ENCODE results near the gene CDHR2.

Gene CDHR2

DNA sequence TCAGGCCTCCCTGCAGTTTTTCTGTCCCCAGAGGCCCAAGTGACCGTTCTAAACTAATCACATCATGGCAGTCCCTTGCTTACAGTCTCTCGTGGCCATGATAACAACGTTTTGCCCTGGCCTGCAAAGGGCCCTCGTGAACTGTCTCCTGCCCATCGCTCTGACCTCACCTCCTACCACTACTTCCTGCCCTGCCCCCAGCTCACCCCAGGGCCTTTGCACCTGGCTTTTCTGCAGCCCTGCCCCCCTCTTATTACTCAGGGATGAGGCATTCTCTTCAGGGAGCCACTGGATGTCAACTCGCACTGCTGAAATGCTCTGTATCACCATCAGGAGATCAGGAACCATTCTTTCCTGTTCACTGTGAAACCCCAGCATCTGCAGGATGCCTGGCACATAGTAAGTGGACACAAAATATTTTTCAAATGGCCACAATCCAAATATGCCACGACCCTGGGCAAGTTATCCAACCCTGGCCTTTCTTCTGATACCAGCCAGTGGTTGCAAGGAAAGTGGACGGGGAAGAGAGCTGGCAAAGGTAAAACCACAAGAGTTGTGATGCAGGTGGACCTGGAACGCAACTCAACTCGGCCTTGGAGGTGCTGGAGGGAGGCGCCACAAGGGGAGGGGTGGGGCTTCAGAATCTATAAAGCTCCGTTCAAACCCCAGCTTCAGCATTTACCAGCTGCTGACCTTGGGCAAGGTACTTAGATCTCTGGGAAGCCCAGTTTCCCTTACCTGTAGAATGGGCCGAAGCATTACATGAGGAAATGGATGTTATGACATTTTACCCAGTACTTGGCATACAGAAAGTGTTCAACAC lies 79.5 kb downstream of the CDHR2 start:
- TF ChIP-seq, protein P1, sequence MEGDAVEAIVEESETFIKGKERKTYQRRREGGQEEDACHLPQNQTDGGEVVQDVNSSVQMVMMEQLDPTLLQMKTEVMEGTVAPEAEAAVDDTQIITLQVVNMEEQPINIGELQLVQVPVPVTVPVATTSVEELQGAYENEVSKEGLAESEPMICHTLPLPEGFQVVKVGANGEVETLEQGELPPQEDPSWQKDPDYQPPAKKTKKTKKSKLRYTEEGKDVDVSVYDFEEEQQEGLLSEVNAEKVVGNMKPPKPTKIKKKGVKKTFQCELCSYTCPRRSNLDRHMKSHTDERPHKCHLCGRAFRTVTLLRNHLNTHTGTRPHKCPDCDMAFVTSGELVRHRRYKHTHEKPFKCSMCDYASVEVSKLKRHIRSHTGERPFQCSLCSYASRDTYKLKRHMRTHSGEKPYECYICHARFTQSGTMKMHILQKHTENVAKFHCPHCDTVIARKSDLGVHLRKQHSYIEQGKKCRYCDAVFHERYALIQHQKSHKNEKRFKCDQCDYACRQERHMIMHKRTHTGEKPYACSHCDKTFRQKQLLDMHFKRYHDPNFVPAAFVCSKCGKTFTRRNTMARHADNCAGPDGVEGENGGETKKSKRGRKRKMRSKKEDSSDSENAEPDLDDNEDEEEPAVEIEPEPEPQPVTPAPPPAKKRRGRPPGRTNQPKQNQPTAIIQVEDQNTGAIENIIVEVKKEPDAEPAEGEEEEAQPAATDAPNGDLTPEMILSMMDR (IDR thresholded peaks at IDR 0.05; ENCODE audit: control insufficient read depth, extremely low read depth, insufficient read depth), result no peak
- no peak for DNase-seq (ENCODE audit: low read depth)
- no peak overlapping the region for H3K4me3 ChIP-seq (ENCODE audit: low read depth, low read length)

GRCh38 chr5:176629317-176629852 lies 80.2 kb downstream of the CDHR2 start:
- TF ChIP-seq, protein P1 (IDR thresholded peaks at IDR 0.05; ENCODE audit: control insufficient read depth, extremely low read depth, insufficient read depth), result no peak
- H3K4me3 ChIP-seq (ENCODE audit: low read depth, low read length), result no peak overlapping the region
- no peak for DNase-seq (ENCODE audit: low read depth)

DNA sequence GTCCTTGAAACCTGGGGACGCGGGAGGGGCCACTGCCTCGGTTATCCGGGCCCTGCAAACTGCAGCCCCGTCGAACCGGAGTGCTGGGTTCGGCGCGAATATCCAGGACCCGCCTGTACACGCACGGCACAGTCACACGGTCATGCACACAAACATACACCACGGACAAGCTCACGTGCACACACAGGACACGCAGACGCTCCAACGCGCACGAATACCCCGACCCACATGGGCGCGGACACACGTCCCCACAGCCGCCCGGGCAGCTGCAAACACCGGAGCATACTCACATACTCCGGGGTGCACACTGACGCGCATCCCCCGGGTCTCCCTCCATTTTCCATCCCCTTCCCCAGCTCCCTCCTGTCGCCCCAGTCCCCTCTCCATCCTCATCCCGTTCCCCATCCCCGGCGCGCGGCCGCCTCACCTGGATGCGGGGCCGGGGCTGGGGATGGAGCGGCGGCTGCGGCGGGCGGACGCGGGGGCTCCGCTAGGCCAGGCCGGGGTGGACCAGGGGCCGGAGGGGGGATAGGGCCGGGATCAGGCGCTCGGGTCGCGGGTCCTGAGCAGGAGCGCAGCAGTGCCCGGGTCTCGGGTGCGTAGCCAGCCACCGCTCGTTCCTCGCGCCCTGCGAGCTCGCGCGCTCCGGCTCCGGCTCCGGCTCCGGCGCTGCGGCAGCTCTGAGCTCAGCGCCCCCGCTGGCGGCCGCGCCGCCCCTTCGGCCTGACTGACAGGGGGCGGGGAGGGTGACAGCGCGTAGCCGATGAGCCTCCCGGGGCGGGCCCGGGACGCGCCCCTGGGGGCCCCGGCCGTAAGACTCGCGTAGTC lies 80.9 kb downstream of the CDHR2 start, which contains the start of the genes EIF4E1B and SNCB:
Gene EIF4E1B, plus strand, starts transcription at position 823 of the 828 bp plus-strand sequence. CDS start 12,113 bp downstream, outside the sequence.
Gene SNCB, minus strand, starts transcription at position 682 of the 828 bp plus-strand sequence. CDS start 880 bp downstream, outside the sequence.
- no peak for DNase-seq (ENCODE audit: low read depth)
- peak within 1 kb of the TSS; percentile 36 for H3K4me3 ChIP-seq (ENCODE audit: low read depth, low read length)
- TF ChIP-seq, protein P1 (IDR thresholded peaks at IDR 0.05; ENCODE audit: control insufficient read depth, extremely low read depth, insufficient read depth), result peak; percentile 20; the same call in 1 of the 2 replicates

DNA sequence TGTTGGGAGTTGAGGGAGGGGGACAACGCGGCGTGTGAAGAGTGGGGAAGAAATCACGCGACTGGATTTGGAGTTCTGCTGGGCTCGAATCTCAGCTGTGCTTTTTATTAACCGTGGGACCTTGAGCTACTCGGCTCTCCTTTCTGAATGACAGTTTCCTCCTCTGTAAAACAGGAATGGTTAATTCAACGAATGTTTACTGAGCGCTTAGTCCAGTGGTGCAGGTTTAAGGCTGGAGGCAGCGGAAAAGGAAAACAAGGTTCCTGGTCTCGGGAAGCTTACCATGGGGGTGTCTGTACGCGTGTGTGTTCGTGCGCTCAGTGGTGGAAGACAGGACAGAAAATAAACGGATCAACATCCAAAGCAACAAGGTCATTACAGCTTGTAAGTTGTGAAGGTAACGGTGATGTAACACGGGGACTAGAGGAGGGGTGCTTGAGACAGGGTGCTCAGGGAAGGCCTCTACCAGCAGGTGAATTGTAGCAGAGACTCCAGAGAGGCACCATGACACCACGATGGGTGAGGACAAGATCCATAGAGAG lies 81.6 kb downstream of the CDHR2 start:
- DNase-seq (ENCODE audit: low read depth), result no peak
- peak overlapping the region; percentile 36 for H3K4me3 ChIP-seq (ENCODE audit: low read depth, low read length)
- TF ChIP-seq, protein P1 (IDR thresholded peaks at IDR 0.05; ENCODE audit: control insufficient read depth, extremely low read depth, insufficient read depth), result no peak

DNA sequence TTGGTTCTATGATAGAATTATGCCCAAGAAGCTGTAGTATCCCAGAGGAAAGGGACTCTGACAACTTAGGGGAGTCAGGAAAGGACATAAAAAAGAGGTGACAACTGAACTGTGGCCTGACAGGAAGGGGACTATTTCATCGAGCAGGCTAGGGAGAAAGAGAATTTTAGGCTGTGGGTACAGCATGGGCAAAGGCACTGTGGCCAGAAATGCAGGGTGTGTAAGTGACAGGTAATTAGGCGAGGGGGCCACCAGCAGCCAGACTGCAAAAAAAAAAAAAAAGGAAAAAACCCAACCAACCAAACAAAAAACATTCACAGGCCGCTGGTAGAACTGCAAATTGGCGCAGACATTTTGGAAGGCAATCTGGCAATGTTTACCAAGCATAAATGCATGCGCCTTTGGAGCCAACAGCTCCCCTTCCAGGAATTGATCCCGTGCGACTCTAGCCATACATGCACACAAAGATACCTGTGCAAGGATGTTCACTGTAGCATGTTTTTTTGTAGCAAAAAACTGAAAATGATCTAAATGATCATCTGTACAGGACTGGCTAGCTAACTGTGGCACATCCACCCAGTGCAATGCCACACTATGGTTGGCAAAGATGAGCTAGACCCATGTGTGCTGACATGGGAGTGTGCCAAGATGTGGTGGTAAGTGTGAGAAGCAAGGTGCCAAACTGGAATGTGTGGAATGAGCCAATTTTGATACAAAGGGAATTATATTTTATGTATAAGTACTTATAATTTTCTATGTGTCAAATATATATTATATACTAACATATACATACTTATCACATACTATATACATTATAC lies 82.5 kb downstream of the CDHR2 start:
- TF ChIP-seq, protein P1 (IDR thresholded peaks at IDR 0.05; ENCODE audit: control insufficient read depth, extremely low read depth, insufficient read depth), result no peak
- H3K4me3 ChIP-seq (ENCODE audit: low read depth, low read length), result no peak overlapping the region
- no peak for DNase-seq (ENCODE audit: low read depth)

GRCh38 chr5:176632745-176633144 lies 83.6 kb downstream of the CDHR2 start:
- TF ChIP-seq, protein P1 (IDR thresholded peaks at IDR 0.05; ENCODE audit: control insufficient read depth, extremely low read depth, insufficient read depth), result no peak
- DNase-seq (ENCODE audit: low read depth), result no peak
- no peak overlapping the region for H3K4me3 ChIP-seq (ENCODE audit: low read depth, low read length)

Measured in LNCaP clone FGC (cell line).